GM21825 (cell line): ENCODE data around the gene NPHS1.
A peak's percentile ranks its signal among the peaks of the same experiment; 100 is the strongest.
"Not testable (repeated sequence)": the region's sequence is repeated elsewhere in the genome, so short reads cannot be mapped to it uniquely, and the experiment has no call there.

ENCODE experiments used
- ATAC-seq: cut with Tn5 transposase; IDR thresholded peaks from one replicate; pipeline ENCODE4 v1.9.1; 2021; ENCODE audit warnings: mild to moderate bottlenecking, moderate library complexity; ENCODE audit not compliant: unreplicated experiment

NPHS1 gene

GRCh38 chr19:35852029-35852780 lies at the start of gene NPHS1:
NPHS1 (minus strand) TSS chr19:35852504; CDS start chr19:35851837, 667 bp downstream.
- ATAC-seq: no peak

GRCh38 chr19:35901055-35901644 lies 48.8 kb upstream of the NPHS1 start:
- ATAC-seq: no peak

GRCh38 chr19:35899547-35900214 lies 47.4 kb upstream of the NPHS1 start:
- ATAC-seq: peak; percentile 36

- ATAC-seq: no peak
These were observed 46.1 kb upstream of the NPHS1 start for GRCh38 chr19:35898499-35898809.

- no peak for ATAC-seq
These were observed 45.6 kb upstream of the NPHS1 start for GRCh38 chr19:35897706-35898451.

GRCh38 chr19:35896643-35897040 lies 44.3 kb upstream of the NPHS1 start:
- ATAC-seq: no peak

- no peak for ATAC-seq
These were observed 43.8 kb upstream of the NPHS1 start for GRCh38 chr19:35895911-35896642.

- ATAC-seq: no peak
These were observed 42.0 kb upstream of the NPHS1 start for GRCh38 chr19:35894342-35894741.

- not testable (repeated sequence) for ATAC-seq
These were observed 39.5 kb upstream of the NPHS1 start for GRCh38 chr19:35891819-35892218.

GRCh38 chr19:35890113-35890650 lies 37.9 kb upstream of the NPHS1 start:
- no peak for ATAC-seq

- ATAC-seq: no peak
These were observed 37.2 kb upstream of the NPHS1 start for GRCh38 chr19:35889370-35890112.

GRCh38 chr19:35888398-35888797 lies 36.1 kb upstream of the NPHS1 start:
- ATAC-seq: no peak

GRCh38 chr19:35887197-35887596 lies 34.9 kb upstream of the NPHS1 start:
- ATAC-seq: no peak

- ATAC-seq: no peak
These were observed 33.6 kb upstream of the NPHS1 start for GRCh38 chr19:35885904-35886303.

- no peak for ATAC-seq
These were observed 33.0 kb upstream of the NPHS1 start for GRCh38 chr19:35885225-35885738.

GRCh38 chr19:35883882-35884281 lies 31.6 kb upstream of the NPHS1 start:
- ATAC-seq: no peak

GRCh38 chr19:35882114-35882832 lies 30.0 kb upstream of the NPHS1 start:
- no peak for ATAC-seq

GRCh38 chr19:35879770-35880317 lies 27.5 kb upstream of the NPHS1 start:
- no peak for ATAC-seq

- ATAC-seq: no peak
These were observed 26.8 kb upstream of the NPHS1 start for GRCh38 chr19:35879068-35879467.
